Neural crest cell (in vitro differentiated cells): ENCODE results near the gene SMOC1. TPM values are rescaled to one million over a fixed set of nuclear protein-coding genes. Genes with fewer than 3 reads are reported as not detected.

Source experiments
- DNase-seq: peaks from one replicate; pipeline ENCODE4 v3.0.0; 2021; ENCODE audit warnings: low read depth, mixed read lengths, low spot score
- H3K27ac Mint-ChIP-seq: one replicate; pipeline ENCODE4 v1.8.0; 2021; ENCODE audit warnings: mild to moderate bottlenecking, mixed read lengths; ENCODE audit not compliant: unreplicated experiment
- H3K27me3 Mint-ChIP-seq: 2 replicates; pipeline ENCODE4 v1.8.0; 2021; ENCODE audit warnings: low read depth, mild to moderate bottlenecking, mixed read lengths
- H3K36me3 Mint-ChIP-seq: 2 replicates; pipeline ENCODE4 v1.8.0; 2021; ENCODE audit warnings: low read depth, mild to moderate bottlenecking, mixed read lengths
- H3K4me1 Mint-ChIP-seq: 2 replicates; pipeline ENCODE4 v1.8.0; 2021; ENCODE audit warnings: mixed read lengths
- H3K4me3 Mint-ChIP-seq: one replicate; pipeline ENCODE4 v1.8.0; 2021; ENCODE audit warnings: mild to moderate bottlenecking, mixed read lengths
- H3K9me3 Mint-ChIP-seq: 2 replicates; pipeline ENCODE4 v1.8.0; 2021; ENCODE audit warnings: mixed read lengths
- total RNA-seq: library from RNA; stranded (reverse); gene quantifications from 2 replicates; pipeline ENCODE4 v1.2.1, GENCODE V29; 2021
- TF ChIP-seq, protein P1 (sequence below): fragments of 200-600 bp; sonication (generic); conservative IDR thresholded peaks from 2 replicates; pipeline ENCODE4 v1.5.0; 2021; ENCODE audit warnings: antibody characterized with exemption, mild to moderate bottlenecking

SMOC1 gene
- total RNA-seq, 1 donor from 2014 or later = 203 TPM

DNA sequence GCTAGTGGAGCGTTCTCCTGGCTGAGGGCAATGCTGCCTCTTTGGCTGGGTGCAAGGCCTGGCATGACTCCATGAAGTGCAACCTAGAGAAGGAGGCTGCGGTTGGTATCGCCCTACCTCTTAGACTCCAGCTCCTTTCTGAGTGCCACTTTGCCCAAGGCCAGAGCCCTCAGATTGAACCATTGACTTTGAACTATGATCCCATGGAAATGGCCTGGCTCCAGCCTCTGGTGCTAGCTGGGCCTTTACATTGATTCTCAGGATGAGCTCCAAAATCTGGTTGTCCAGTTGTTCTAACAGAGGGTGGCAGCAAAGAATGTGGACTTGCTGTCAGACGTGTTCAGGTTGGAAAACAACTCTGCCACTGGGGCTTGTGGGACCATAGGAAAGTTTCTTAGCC lies 16.1 kb upstream of the SMOC1 start:
- Mint-ChIP-seq H3K9me3 (peaks cover 18% of the 10 kb centered on the region), H3K36me3 (peaks cover 7% of the 10 kb centered on the region)

DNA sequence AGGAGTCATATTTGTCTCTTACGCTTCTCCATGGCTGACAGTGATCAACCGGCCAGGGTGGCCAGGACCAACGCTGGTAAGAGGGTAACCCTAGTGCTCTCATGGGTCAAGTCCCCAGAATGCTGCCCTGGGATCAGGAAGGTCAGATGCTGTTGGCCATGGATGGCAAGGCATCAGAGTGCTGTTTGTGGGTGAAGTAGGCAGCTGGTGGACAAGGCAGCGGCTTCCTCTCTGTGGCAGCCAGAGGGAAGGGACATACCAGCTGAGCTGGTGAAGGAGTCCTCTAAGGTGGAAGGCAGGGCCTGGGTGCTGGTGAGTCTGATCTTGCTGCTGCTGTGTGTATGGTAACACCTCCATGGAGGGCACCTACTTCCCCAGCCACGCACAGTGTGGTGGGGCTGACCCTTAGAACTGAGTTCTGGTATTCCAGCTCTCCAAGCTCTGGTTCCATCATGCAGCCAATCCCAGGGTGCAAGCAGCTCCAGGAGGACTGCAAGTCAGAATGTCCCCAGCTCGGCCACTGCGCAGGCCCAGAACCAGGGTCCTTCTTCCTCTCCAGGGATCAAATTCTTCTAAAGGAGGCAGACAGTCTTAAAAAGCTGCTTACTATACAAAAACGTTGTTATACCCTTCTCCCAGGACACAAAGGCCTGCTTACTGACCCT lies 13.4 kb upstream of the SMOC1 start:
- DNase-seq = no peak
- H3K36me3 Mint-ChIP-seq = peaks cover 14% of the 10 kb centered on the region
- H3K9me3 Mint-ChIP-seq = peaks cover 24% of the 10 kb centered on the region
- no peak overlapping the region for H3K27ac Mint-ChIP-seq
- TF ChIP-seq, protein P1, sequence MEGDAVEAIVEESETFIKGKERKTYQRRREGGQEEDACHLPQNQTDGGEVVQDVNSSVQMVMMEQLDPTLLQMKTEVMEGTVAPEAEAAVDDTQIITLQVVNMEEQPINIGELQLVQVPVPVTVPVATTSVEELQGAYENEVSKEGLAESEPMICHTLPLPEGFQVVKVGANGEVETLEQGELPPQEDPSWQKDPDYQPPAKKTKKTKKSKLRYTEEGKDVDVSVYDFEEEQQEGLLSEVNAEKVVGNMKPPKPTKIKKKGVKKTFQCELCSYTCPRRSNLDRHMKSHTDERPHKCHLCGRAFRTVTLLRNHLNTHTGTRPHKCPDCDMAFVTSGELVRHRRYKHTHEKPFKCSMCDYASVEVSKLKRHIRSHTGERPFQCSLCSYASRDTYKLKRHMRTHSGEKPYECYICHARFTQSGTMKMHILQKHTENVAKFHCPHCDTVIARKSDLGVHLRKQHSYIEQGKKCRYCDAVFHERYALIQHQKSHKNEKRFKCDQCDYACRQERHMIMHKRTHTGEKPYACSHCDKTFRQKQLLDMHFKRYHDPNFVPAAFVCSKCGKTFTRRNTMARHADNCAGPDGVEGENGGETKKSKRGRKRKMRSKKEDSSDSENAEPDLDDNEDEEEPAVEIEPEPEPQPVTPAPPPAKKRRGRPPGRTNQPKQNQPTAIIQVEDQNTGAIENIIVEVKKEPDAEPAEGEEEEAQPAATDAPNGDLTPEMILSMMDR = no peak
- no peak overlapping the region for H3K4me3 Mint-ChIP-seq
- no peaks in the 10 kb centered on the region for H3K27me3 Mint-ChIP-seq
- peaks cover 15% of the 10 kb centered on the region for H3K4me1 Mint-ChIP-seq

More for the DNA sequence above, 16.1 kb upstream of the SMOC1 start:
- Mint-ChIP-seq H3K4me1 (peaks cover 33% of the 10 kb centered on the region), H3K4me3 (no peak overlapping the region), H3K27me3 (peaks cover 3% of the 10 kb centered on the region), H3K27ac (no peak overlapping the region)
- TF ChIP-seq, protein P1 = no peak
- no peak for DNase-seq

DNA sequence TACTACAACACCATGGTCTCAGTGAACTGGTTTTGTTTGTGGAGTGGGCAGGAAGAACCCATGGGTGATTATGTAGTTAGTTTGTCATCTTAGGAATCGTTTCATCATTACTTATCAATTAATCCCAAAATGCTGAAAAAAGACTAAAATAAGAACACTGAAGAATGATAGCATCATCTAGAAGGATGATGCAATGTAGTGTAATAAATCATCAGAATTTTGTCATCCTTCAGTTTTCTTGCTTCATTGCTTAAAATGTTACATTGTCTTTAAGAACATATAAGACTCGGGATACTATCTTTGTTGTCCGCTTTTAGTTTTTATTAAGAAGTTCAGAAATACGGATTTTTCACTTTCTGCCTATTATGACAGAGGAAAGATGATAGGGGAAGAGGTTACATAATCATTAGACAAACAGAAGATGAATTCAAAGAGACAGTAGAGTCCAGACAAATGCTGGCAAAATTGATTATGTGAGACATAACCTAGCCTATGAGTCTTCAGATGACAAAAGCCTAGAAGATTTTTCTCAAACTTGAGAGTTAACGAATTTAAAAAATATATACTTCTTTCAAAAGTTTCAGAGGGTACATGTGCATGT lies 10.8 kb upstream of the SMOC1 start:
- TF ChIP-seq, protein P1 = no peak
- H3K36me3 Mint-ChIP-seq = peaks cover 14% of the 10 kb centered on the region
- peaks cover 9% of the 10 kb centered on the region for H3K4me1 Mint-ChIP-seq
- peaks cover 24% of the 10 kb centered on the region for H3K9me3 Mint-ChIP-seq
- no peak for DNase-seq
- H3K27ac Mint-ChIP-seq = no peak overlapping the region
- H3K27me3 Mint-ChIP-seq = no peaks in the 10 kb centered on the region
- H3K4me3 Mint-ChIP-seq = no peak overlapping the region

DNA sequence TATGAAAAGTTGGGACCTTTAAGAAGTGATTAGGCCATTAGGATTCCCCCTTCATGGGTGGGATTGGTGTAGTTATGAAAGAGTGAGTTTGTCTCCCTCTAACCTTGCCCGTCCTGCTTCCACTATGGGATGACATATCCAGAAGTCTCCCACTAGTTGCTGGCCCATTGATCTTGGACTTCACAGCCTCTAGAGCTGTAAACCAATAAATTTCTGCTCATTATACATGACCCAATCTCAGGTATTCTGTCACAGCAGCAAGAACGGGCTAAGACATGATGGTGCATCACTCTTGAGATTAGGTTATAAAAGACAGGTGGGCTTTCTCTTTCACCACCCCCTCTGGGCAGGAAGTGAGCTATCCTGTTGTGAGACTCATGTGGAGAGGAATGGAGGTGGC lies 8.6 kb upstream of the SMOC1 start:
- H3K27ac Mint-ChIP-seq = no peak overlapping the region
- TF ChIP-seq, protein P1 = no peak
- no peak for DNase-seq
- H3K4me1 Mint-ChIP-seq = peaks cover 9% of the 10 kb centered on the region
- peaks cover 11% of the 10 kb centered on the region for H3K9me3 Mint-ChIP-seq
- H3K4me3 Mint-ChIP-seq = no peak overlapping the region
- no peaks in the 10 kb centered on the region for H3K27me3 Mint-ChIP-seq
- H3K36me3 Mint-ChIP-seq = peaks cover 11% of the 10 kb centered on the region

DNA sequence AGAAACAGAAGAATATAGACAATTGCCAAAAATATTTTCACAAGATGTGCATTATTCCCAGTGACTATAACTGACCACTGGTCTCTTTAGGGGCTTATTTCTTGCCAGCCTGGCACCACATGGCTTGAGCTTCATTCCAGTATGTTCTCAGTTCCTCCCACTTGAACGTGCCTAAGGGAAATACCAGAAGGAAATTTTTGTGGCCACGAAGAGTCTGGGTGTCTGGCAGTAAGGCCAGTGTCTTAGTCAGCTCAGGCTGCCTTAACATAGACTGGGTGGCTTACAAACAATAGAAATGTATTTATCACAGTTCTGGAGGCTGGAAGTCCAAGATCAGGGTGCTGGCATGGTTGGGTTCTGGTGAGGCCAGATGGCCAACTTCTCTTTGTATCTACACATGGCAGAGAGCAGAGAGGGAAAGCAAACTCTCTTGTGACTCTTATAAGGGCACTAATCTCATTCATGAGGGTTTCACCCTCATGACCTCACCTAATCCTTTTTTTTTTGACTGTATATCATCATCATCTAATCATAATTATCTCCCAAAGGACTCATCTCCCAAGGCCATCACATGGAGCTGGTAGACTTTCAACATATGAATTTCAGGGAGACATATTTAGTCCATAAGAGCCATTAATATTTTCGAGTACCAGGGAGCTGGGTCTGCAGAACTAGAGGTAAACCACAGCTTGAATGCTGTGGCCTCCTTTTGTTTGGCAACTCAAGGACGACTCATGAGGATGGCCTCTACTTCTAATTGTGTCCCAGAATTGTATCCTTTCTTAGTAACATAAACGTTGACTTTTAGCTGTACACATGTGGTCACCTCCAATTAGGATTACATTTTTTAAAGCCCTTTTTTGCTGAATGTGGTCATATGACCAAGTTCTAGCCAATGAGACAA lies 5.1 kb upstream of the SMOC1 start:
- Mint-ChIP-seq H3K36me3 (peaks cover under 1% of the 10 kb centered on the region), H3K27ac (no peak overlapping the region), H3K9me3 (peaks cover under 1% of the 10 kb centered on the region), H3K27me3 (no peaks in the 10 kb centered on the region), H3K4me1 (peaks cover 18% of the 10 kb centered on the region), H3K4me3 (no peak overlapping the region)
- TF ChIP-seq, protein P1 = no peak
- DNase-seq = no peak
